Measurements from ENCODE around the gene RASSF5. TPM values are rescaled to one million over a fixed set of nuclear protein-coding genes. Genes with fewer than 3 reads are reported as not detected.

The RASSF5 gene
- total and polyA plus RNA-seq, 2 of the 13 experiments (the other 11 are each of a cell fraction or from before 2014, with no cell fraction given) = 0.18 to 0.40 TPM

DNA sequence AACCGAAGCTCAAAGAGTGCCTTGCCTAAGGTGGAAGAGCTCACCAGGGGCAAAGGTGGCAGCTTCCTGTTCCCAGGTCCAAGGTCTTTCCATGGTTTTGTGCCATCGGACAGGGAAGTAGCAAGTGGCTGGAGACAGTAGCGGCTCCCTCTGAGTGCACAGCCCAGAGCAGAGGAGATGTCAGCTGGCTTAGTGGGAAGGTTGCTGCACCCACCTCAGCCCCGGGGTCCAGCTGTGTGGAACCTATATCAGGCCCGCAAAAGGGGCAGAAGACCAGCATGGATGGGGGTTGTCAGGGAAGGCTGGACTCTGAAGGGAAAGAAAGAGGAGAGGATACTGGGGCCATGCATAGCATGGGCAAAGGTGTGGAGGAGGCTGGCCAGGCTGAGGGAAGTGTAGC is 30.2 kb upstream of the RASSF5 start:
- 77% methylated on average over 5 of the region's 5 CpGs for WGBS (ENCODE audit: low lambda C conversion rate)
- CTCF ChIA-PET (ENCODE audit: low intra/inter-chr PET ratio, low total read pairs) = no interaction called here
- peaks cover 11 to 19% of the 10 kb centered on the region in 2 experiments; a peak in 4 of 5 replicates for H3K36me3 ChIP-seq (replicated peaks in 1 of 2; ENCODE audit: control insufficient read depth in 1 of 2, insufficient read depth in 2 of 2, low read length in 2 of 2)
- H3K4me1 ChIP-seq (ENCODE audit: insufficient read depth, low read length) = peaks cover 11% of the 10 kb centered on the region
- POLR2A ChIA-PET = no interaction called here
- TF ChIP-seq ZNF451 (CRISPR knock-in tag; IDR thresholded peaks at IDR 0.05) = no peak
- no peak for TF ChIP-seq CREM (IDR thresholded peaks at IDR 0.05)
- no peak for TF ChIP-seq CREM (CRISPR knock-in tag; IDR thresholded peaks at IDR 0.05)
- TF ChIP-seq YEATS2 (CRISPR knock-in tag; IDR thresholded peaks at IDR 0.05; ENCODE audit: borderline replicate concordance) = no peak
- TF ChIP-seq NFKB2 (CRISPR knock-in tag; IDR thresholded peaks at IDR 0.05; ENCODE audit: borderline replicate concordance) = no peak
- TF ChIP-seq ZNF572 (CRISPR knock-in tag; IDR thresholded peaks at IDR 0.05) = no peak
- TF ChIP-seq CAMTA2 (CRISPR knock-in tag; IDR thresholded peaks at IDR 0.05; ENCODE audit: borderline replicate concordance) = no peak
- TF ChIP-seq ZNF674 (CRISPR knock-in tag; IDR thresholded peaks at IDR 0.05; ENCODE audit: low read depth) = no peak
- TF ChIP-seq, protein P1, sequence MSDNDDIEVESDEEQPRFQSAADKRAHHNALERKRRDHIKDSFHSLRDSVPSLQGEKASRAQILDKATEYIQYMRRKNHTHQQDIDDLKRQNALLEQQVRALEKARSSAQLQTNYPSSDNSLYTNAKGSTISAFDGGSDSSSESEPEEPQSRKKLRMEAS (IDR thresholded peaks at IDR 0.05) = no peak
- TF ChIP-seq ZNF333 (CRISPR knock-in tag; IDR thresholded peaks at IDR 0.05; ENCODE audit: borderline replicate concordance) = no peak
- no peak for TF ChIP-seq ZNF446 (CRISPR knock-in tag; IDR thresholded peaks at IDR 0.05)
- TF ChIP-seq ZNF577 (CRISPR knock-in tag; IDR thresholded peaks at IDR 0.05; ENCODE audit: borderline replicate concordance, low read depth) = no peak
- TF ChIP-seq, protein P2, sequence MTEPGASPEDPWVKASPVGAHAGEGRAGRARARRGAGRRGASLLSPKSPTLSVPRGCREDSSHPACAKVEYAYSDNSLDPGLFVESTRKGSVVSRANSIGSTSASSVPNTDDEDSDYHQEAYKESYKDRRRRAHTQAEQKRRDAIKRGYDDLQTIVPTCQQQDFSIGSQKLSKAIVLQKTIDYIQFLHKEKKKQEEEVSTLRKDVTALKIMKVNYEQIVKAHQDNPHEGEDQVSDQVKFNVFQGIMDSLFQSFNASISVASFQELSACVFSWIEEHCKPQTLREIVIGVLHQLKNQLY (CRISPR knock-in tag; IDR thresholded peaks at IDR 0.05) = no peak
- TF ChIP-seq, protein P3, sequence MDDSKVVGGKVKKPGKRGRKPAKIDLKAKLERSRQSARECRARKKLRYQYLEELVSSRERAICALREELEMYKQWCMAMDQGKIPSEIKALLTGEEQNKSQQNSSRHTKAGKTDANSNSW (CRISPR knock-in tag; IDR thresholded peaks at IDR 0.05; ENCODE audit: borderline replicate concordance) = no peak
- TF ChIP-seq SIN3A (IDR thresholded peaks at IDR 0.05; ENCODE audit: borderline replicate concordance, low read depth, low read length) = no peak
- no peak for TF ChIP-seq SP4 (CRISPR knock-in tag; IDR thresholded peaks at IDR 0.05)
- TF ChIP-seq ZSCAN30 (CRISPR knock-in tag; IDR thresholded peaks at IDR 0.05) = no peak
- FAIRE-seq (no peak), ATAC-seq (no peak), DNase-seq (ENCODE audit: low spot score) (no peak)
- H3K9me3 ChIP-seq (ENCODE audit: low read length) = no peaks in the 10 kb centered on the region
- no peak overlapping the region for H3K4me3 ChIP-seq (replicated peaks in 1 of 3; ENCODE audit: insufficient read depth in 1 of 3, low read depth in 2 of 3, low read length in 3 of 3)
- BruUV-seq (replicated peaks) = no TSS peak
- no peaks in the 10 kb centered on the region for H3K27me3 ChIP-seq (ENCODE audit: control insufficient read depth in 1 of 2, insufficient read depth in 2 of 2, low read length in 2 of 2)
- intact Hi-C loops (cut with micrococcal nuclease; ENCODE audit: unreplicated experiment) (no loop called here), in situ Hi-C loops (cut with HindIII; ENCODE audit: extremely low pct_ligation_motif_present, low pct_unique_long_range_greater_than_20kb) (no loop called here)
- no peak overlapping the region for H3K4me2 ChIP-seq (ENCODE audit: low read depth, low read length)
- H2AFZ ChIP-seq (ENCODE audit: low read length) = no peak overlapping the region
- no peaks in the 10 kb centered on the region for H3K79me2 ChIP-seq (ENCODE audit: insufficient read depth, low read length)
- H4K20me1 ChIP-seq (ENCODE audit: insufficient read depth, low read length) = no peaks in the 10 kb centered on the region
- no peak overlapping the region for H3K9ac ChIP-seq (ENCODE audit: insufficient read depth, low read depth, low read length)
- H3K27ac ChIP-seq (ENCODE audit: extremely low read length, insufficient read depth, low read length) = no peak overlapping the region
